HG03442 (cell line): Measurements from ENCODE around the gene LPCAT1.

Experiments used
- ATAC-seq: cut with Tn5 transposase; IDR thresholded peaks from one replicate; pipeline ENCODE4 v1.9.1; 2021; ENCODE audit warnings: mild to moderate bottlenecking, moderate library complexity; ENCODE audit not compliant: unreplicated experiment

LPCAT1 gene

DNA sequence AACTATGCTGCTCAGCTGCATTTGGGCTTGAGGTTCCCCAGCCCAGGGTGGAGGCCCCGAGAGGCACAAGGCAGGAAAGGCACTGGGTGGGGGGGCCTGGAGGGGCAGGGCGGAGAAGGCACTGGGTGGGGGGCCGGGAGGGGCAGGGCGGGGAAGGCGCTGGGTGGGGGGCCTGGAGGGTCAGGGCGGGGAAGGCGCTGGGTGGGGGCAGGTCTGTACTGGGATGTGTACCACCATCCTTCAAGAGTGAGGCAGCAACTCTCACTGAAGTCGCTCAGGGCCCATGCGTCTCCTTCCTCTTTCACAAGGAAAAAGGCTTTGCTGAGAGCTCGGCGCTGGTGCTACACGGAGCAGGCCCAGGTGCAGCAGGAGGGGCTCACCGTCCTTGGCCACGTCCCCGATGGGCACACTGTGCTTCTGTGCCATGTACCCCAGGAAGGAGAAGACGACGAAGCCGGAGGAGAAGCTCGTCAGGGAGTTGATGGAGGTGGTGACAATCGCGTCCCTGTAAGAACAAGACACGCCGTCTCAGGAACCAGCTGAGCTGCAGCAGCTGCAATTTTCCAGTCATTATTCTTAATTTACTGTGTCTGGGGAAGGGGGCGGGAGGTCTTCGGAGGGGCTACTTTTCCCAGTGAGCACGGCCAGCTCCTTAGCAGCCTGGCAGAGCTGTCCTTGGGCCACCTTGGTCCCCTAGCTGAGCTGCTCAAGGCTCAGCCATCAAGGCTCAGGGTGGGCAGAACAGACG lies 109.3 kb downstream of the LPCAT1 start:
- ATAC-seq = no peak

GRCh38 chr5:1413611-1414241 lies 110.0 kb downstream of the LPCAT1 start:
- ATAC-seq = no peak

- no peak for ATAC-seq
These were observed 110.5 kb downstream of the LPCAT1 start for GRCh38 chr5:1413211-1413610.

DNA sequence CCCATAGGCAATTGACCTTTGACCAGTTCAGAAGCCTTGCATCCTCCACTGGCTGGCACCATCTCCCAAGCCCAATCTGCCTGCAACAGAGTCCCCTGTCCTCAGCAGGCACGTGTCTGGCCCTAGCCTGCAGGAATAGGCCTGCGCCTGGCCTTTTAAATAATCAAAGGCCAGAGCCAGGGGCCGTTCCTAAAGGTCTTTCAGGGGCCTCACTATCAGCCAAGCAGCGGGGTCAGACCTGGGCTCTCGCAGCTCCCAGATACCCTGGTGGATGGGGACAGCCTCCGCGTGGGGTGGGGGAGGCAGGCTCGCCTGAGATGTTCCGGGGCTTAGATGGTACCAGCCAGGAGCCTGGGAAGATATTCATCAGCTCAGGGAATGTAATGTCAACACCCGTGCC lies 111.1 kb downstream of the LPCAT1 start:
- no peak for ATAC-seq

GRCh38 chr5:1412163-1412562 lies 111.6 kb downstream of the LPCAT1 start:
- no peak for ATAC-seq
